ENCODE results near the gene PDZD2.

PDZD2 gene

GRCh38 chr5:31743678-31744077 lies 104.7 kb downstream of the PDZD2 start:
- no peaks in the 10 kb centered on the region for H3K36me3 ChIP-seq (ENCODE audit: insufficient read depth, insufficient read length, low read length)
- no peak for DNase-seq (ENCODE audit: low read depth, low spot score)
- no peaks in the 10 kb centered on the region for H3K4me1 ChIP-seq (ENCODE audit: insufficient read depth, insufficient read length)
- no peak overlapping the region for H3K4me3 ChIP-seq (ENCODE audit: insufficient read length, low read depth)
- peaks cover 5% of the 10 kb centered on the region; the same call in 1 of the 2 replicates for H3K9me3 ChIP-seq (ENCODE audit: insufficient read depth, low read length)
- no peak overlapping the region for H3K9ac ChIP-seq (ENCODE audit: insufficient read length, low read depth)
- TF ChIP-seq ZNF274 (IDR thresholded peaks at IDR 0.05; ENCODE audit: low read depth, low read length) = no peak
- TF ChIP-seq YY1 (IDR thresholded peaks at IDR 0.05; ENCODE audit: insufficient read depth, insufficient read length) = no peak
- no peak for TF ChIP-seq SUZ12 (IDR thresholded peaks at IDR 0.05; ENCODE audit: extremely low read depth, insufficient read depth, insufficient read length)
- no peaks in the 10 kb centered on the region for H3K27me3 ChIP-seq (ENCODE audit: insufficient read depth, insufficient read length)

GRCh38 chr5:31748458-31749172 lies 109.7 kb downstream of the PDZD2 start:
- Histone ChIP-seq H3K9ac (ENCODE audit: insufficient read length, low read depth) (no peak overlapping the region), H3K36me3 (ENCODE audit: insufficient read depth, insufficient read length, low read length) (no peaks in the 10 kb centered on the region), H3K27me3 (ENCODE audit: insufficient read depth, insufficient read length) (no peaks in the 10 kb centered on the region), H3K4me1 (ENCODE audit: insufficient read depth, insufficient read length) (no peaks in the 10 kb centered on the region), H3K9me3 (ENCODE audit: insufficient read depth, low read length) (no peaks in the 10 kb centered on the region), H3K4me3 (ENCODE audit: insufficient read length, low read depth) (no peak overlapping the region)
- no peak for DNase-seq (ENCODE audit: low read depth, low spot score)
- TF ChIP-seq YY1 (IDR thresholded peaks at IDR 0.05; ENCODE audit: insufficient read depth, insufficient read length) = no peak

DNA sequence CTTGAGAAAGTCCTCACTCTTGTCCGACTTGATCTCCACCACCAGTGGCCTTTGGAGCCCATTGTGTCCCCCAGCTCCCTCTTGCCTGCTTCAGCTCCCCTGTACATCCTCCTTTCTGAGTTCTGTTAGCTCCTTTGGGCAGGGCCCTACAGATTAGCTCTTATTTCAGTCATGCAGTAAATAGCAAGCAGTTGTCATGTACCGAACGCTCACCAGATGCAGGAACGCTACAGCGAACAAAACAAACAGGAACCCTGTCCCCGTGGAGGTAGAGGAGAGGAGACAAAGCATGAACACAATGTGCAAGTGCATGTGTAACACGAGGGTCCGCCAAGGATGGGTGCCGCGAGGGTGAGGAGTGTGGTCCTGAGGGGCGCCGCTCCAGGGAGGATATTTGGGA lies 111.3 kb downstream of the PDZD2 start:
- DNase-seq (ENCODE audit: low read depth, low spot score) = no peak
- Histone ChIP-seq H3K9ac (ENCODE audit: insufficient read length, low read depth) (no peak overlapping the region), H3K4me1 (ENCODE audit: insufficient read depth, insufficient read length) (peaks cover 3% of the 10 kb centered on the region), H3K9me3 (ENCODE audit: insufficient read depth, low read length) (no peaks in the 10 kb centered on the region), H3K4me3 (ENCODE audit: insufficient read length, low read depth) (no peak overlapping the region), H3K27me3 (ENCODE audit: insufficient read depth, insufficient read length) (no peaks in the 10 kb centered on the region), H3K36me3 (ENCODE audit: insufficient read depth, insufficient read length, low read length) (no peaks in the 10 kb centered on the region)
- no peak for TF ChIP-seq SUZ12 (IDR thresholded peaks at IDR 0.05; ENCODE audit: extremely low read depth, insufficient read depth, insufficient read length)
- TF ChIP-seq YY1 (IDR thresholded peaks at IDR 0.05; ENCODE audit: insufficient read depth, insufficient read length) = no peak
- TF ChIP-seq ZNF274 (IDR thresholded peaks at IDR 0.05; ENCODE audit: low read depth, low read length) = no peak

DNA sequence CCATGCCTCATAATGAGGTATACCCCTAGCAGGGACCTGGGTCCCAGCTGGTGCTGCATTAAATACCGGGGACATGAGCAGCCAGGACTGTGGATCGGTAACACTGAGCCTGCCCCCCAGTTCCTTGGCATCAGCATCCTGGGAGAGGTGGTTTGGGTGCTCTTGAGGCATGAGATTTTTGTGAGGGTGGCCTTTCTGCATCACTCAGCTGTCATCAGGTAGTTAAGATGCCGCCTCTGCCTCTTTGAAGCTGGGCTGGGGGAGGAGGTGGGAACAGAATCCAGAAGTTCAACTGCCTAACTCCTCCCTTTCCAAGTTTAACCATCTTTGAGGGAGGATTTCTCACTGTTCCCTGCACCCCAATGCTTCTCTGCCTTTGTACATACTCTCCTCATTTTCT lies 112.7 kb downstream of the PDZD2 start:
- H3K36me3 ChIP-seq (ENCODE audit: insufficient read depth, insufficient read length, low read length) = no peaks in the 10 kb centered on the region
- H3K4me3 ChIP-seq (ENCODE audit: insufficient read length, low read depth) = no peak overlapping the region
- H3K9ac ChIP-seq (ENCODE audit: insufficient read length, low read depth) = no peak overlapping the region
- TF ChIP-seq SUZ12 (IDR thresholded peaks at IDR 0.05; ENCODE audit: extremely low read depth, insufficient read depth, insufficient read length) = no peak
- TF ChIP-seq YY1 (IDR thresholded peaks at IDR 0.05; ENCODE audit: insufficient read depth, insufficient read length) = no peak
- no peak for TF ChIP-seq ZNF274 (IDR thresholded peaks at IDR 0.05; ENCODE audit: low read depth, low read length)
- no peaks in the 10 kb centered on the region for H3K27me3 ChIP-seq (ENCODE audit: insufficient read depth, insufficient read length)
- no peak for DNase-seq (ENCODE audit: low read depth, low spot score)
- no peaks in the 10 kb centered on the region for H3K9me3 ChIP-seq (ENCODE audit: insufficient read depth, low read length)
- peaks cover 3% of the 10 kb centered on the region for H3K4me1 ChIP-seq (ENCODE audit: insufficient read depth, insufficient read length)

DNA sequence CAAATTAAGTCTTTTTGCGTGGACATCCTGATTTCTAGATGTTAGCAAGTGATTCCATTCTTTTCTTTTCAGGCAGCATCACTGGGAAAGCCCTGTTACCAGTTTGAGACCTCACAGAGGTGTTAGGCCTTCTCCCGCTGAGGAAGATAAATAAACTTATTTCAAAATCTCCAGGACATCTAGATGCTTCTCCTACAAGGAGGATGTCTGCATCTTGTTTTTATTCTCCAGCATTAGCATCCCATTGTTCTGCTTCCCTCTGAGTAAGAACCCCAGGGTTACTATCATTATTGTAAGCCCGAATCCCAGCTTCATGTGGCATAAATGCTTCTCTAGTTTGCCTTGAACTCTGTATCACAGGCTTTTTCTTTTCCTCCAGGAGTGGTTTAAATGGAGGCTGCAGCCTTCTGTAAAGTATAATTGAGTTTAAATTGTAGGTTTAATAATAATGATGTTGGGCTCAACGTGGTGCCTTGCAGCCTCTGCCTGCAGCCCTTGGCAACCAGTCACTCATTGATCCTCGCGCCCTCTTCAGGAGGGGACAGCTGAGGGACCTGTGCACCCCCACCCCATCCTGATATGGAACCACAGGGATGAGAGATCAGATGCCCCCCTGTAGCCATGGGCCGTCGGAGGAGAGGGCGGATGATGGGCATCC lies 114.9 kb downstream of the PDZD2 start:
- Histone ChIP-seq H3K9me3 (ENCODE audit: insufficient read depth, low read length) (no peaks in the 10 kb centered on the region), H3K4me3 (ENCODE audit: insufficient read length, low read depth) (no peak overlapping the region), H3K9ac (ENCODE audit: insufficient read length, low read depth) (no peak overlapping the region), H3K36me3 (ENCODE audit: insufficient read depth, insufficient read length, low read length) (no peaks in the 10 kb centered on the region), H3K4me1 (ENCODE audit: insufficient read depth, insufficient read length) (peaks cover 6% of the 10 kb centered on the region), H3K27me3 (ENCODE audit: insufficient read depth, insufficient read length) (no peaks in the 10 kb centered on the region)
- TF ChIP-seq ZNF274 (IDR thresholded peaks at IDR 0.05; ENCODE audit: low read depth, low read length) (no peak), YY1 (IDR thresholded peaks at IDR 0.05; ENCODE audit: insufficient read depth, insufficient read length) (no peak), SUZ12 (IDR thresholded peaks at IDR 0.05; ENCODE audit: extremely low read depth, insufficient read depth, insufficient read length) (no peak)
- DNase-seq (ENCODE audit: low read depth, low spot score) = peak; percentile 32

GRCh38 chr5:31754358-31754704 lies 115.4 kb downstream of the PDZD2 start:
- TF ChIP-seq ZNF274 (IDR thresholded peaks at IDR 0.05; ENCODE audit: low read depth, low read length) (no peak), YY1 (IDR thresholded peaks at IDR 0.05; ENCODE audit: insufficient read depth, insufficient read length) (no peak), SUZ12 (IDR thresholded peaks at IDR 0.05; ENCODE audit: extremely low read depth, insufficient read depth, insufficient read length) (no peak)
- no peak for DNase-seq (ENCODE audit: low read depth, low spot score)
- Histone ChIP-seq H3K36me3 (ENCODE audit: insufficient read depth, insufficient read length, low read length) (no peaks in the 10 kb centered on the region), H3K4me1 (ENCODE audit: insufficient read depth, insufficient read length) (peaks cover 6% of the 10 kb centered on the region), H3K9me3 (ENCODE audit: insufficient read depth, low read length) (no peaks in the 10 kb centered on the region), H3K4me3 (ENCODE audit: insufficient read length, low read depth) (no peak overlapping the region), H3K9ac (ENCODE audit: insufficient read length, low read depth) (no peak overlapping the region), H3K27me3 (ENCODE audit: insufficient read depth, insufficient read length) (no peaks in the 10 kb centered on the region)

DNA sequence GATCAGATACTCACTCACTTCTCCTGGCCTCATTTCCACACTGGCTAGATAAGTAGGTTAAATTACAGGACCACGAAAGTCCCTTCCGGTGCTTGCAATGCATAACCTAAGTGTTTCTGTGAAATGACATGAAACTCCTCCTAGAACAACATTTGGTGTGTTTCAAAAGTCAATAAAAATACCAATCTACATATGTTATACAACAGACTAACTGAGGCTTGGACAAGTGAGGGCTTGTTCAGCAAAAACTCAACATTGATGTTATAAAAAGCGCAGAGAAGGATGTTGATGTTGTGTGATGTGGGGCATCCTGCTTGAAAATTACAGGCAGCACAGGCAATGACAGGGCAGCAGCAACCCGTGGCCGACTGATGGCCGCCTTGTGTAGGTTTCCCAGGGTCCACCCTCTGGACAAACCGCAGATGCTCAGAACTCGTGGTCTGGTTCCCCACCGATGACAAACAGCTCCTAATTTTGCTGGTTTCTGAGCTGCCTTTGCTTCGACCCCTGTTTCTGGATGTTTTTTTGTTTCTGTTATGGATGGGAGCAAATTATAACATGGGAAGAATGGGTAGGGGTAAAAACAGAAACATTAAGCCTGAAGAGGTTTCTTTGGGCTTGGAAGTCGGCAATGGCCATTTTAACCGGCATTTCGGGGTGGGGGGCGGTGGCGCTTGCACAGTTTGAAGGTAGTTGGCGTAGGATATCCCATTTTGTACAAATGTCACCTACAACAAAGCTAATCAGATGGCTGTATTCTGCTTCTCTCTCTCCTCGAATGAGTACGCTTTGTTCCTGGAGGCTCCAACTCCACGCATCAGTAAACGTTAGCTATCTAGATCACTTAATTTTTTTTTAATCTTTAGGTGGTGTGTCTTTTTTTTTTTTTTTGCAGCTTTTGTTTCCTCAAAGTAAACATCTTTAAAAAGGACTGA lies 116.1 kb downstream of the PDZD2 start:
- no peaks in the 10 kb centered on the region for H3K27me3 ChIP-seq (ENCODE audit: insufficient read depth, insufficient read length)
- TF ChIP-seq SUZ12 (IDR thresholded peaks at IDR 0.05; ENCODE audit: extremely low read depth, insufficient read depth, insufficient read length) (no peak), YY1 (IDR thresholded peaks at IDR 0.05; ENCODE audit: insufficient read depth, insufficient read length) (no peak)
- no peak overlapping the region for H3K9ac ChIP-seq (ENCODE audit: insufficient read length, low read depth)
- no peaks in the 10 kb centered on the region for H3K9me3 ChIP-seq (ENCODE audit: insufficient read depth, low read length)
- H3K36me3 ChIP-seq (ENCODE audit: insufficient read depth, insufficient read length, low read length) = no peaks in the 10 kb centered on the region
- peaks cover 6% of the 10 kb centered on the region for H3K4me1 ChIP-seq (ENCODE audit: insufficient read depth, insufficient read length)
- H3K4me3 ChIP-seq (ENCODE audit: insufficient read length, low read depth) = no peak overlapping the region
- DNase-seq (ENCODE audit: low read depth, low spot score) = no peak

Data from NT2/D1 (cell line).